NCI-H128 (cell line): ENCODE measurements around the gene TMEM132A.
"Not testable (repeated sequence)": the region's sequence is repeated elsewhere in the genome, so short reads cannot be mapped to it uniquely, and the experiment has no call there.

ENCODE experiments used
- DNase-seq: peaks from one replicate; lab custom pipeline; 2025; ENCODE audit not compliant: unreplicated experiment; lab: John Stamatoyannopoulos, UW

The TMEM132A gene

DNA sequence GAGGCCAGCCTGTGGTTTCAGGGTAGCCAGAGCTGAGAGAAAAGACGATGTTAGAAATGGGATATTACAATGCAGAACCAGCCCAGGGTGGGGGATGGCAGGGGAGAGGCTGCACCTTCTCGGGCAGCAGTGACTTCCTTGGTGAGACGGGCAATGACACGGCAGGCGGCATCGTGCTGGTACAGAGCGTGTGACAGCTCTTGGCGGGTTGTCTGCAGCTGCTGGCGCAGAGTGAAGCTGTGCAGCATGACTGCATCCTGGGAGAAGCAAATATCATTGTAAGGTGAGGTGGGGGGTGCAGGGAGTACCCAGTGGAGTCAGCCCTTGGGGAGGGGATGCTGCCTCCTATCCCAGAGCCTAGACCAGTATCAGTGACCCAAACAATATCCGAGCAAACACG, 21.6 kb upstream of the TMEM132A start:
- no peak for DNase-seq

DNA sequence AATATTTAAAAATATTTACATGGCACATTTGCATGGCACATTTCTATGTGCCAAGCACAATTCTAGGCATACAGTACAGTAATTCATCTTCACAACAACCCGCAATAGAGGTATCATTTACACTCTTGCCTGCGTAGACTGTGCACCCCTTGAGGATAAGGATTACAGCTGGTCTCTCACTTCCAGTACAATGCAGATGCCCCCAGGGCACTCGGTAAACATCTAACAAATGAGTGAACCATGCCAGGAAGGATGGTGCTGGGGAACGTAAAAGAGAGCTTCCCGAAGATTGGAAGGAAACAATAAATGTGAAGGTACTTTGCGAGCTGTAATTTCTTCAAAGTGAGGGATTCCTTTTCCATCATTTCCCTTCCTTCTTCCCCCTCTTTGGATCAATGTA, 19.2 kb upstream of the TMEM132A start:
- no peak for DNase-seq

DNA sequence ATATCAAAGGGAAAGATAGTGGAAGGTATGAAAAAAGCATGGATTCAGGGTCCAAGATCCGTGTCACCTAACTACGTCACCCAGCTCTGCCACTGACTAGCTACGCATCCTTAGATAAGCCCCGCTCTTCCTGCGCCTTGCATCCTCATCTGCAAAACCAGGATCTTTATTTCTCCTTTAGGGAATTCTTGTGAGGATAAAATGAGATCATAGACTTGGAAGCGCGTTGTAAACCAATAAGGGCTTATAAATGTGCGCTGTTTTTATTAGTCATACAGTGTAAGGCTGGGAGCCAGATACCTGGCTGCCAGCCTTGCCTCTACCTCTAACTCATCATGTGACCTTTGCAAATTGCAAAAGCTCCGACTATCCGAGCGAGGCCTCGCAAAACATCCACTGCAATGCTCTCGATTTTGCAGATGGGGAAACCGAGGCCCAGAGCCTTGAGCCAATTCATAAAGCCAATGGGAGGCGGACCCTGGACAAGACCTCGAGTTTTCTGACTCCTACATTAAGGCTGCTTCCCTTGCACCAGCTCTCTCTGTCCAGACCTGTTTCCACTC, 18.6 kb upstream of the TMEM132A start:
- DNase-seq: no peak

DNA sequence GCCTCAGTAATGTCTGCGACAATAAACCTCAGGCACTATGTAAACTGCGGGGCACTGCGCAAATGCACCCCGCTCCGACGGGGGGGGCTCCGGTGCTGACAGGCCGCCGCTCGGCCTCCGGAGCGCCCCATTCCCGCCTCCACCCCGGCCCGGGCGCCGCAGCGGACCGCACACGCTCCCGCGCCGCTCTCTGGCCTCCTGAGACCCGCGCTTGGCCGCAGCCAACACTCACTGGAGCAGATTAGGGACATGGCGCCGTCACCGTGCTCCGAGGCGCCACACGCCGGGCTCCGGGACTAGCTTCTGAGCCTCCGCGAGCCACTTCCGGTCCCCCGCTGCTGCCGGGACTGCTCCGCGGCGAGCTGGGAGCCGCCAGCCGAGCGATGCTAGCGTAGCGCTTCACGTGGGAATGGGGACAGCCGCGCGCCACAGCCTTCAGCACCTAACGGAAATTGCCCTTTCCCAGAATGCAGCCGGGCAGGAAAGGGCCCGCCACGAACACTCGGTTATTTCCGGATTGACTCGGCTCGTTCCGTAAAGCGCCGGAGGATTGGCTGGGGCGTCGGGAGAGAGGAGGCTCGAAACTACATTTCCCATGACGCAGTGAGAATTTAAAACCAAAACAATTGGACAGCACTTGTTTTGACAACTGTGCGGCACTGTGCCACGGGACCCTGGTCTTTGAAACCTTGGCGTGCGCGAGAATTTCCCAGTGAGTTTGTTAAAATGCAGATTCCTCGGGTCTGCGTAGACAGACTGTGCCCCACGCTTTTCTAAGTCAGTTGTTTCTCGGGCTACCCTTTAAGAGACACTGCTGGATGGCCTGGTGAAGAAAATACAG, 17.9 kb upstream of the TMEM132A start, which contains the start of gene PRPF19:
TSS of gene PRPF19 (minus strand) at position 454 of the 841 bp plus-strand sequence. CDS start at position 251, 203 bp downstream.
- peak; percentile 98 for DNase-seq

DNA sequence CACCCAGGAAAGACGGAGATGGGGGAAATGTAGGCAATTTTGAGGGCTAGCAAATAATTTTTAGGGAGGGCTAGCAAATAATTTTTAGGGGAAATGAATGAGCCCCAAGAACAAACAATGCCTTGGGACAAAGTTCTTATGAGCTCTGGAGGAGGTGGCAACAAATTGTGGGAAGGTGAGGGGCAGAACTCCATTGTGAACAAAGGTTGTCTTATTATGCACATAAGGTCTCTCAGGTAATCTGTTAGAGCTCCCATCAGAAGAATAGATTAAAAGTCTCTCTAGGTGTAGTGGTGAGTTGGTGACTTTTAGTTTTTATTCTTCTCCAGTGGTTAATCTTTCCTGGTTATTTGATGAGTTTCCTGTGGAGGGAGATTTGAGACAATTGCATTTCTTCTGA, 15.5 kb upstream of the TMEM132A start:
- DNase-seq: no peak

DNA sequence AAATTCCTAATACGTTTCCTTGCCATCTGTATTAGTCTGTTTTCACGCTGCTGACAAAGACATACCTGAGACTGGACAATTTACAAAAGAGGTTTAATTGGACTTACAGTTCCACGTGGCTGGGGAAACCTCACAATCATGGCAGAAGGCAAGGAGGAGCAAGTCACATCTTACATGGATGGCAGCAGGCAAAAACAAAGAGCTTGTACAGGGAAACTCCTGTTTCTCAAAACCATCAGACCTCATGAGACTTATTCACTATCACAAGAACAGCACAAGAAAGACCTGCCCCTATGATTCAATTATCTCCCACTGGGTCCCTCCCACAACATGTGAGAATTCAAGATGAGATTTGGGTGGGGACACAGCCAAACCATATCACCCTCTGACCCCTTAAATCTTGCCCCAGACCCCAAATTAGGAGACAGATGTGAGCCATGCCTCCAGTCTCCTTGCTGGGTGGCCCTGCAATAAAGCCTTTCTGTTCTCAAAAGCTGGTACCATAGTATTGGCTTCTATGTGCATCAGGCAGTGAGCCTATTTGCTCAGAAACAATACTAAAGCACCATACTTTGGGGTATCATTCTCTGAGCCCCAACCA, 14.5 kb upstream of the TMEM132A start:
- not testable (repeated sequence) for DNase-seq

DNA sequence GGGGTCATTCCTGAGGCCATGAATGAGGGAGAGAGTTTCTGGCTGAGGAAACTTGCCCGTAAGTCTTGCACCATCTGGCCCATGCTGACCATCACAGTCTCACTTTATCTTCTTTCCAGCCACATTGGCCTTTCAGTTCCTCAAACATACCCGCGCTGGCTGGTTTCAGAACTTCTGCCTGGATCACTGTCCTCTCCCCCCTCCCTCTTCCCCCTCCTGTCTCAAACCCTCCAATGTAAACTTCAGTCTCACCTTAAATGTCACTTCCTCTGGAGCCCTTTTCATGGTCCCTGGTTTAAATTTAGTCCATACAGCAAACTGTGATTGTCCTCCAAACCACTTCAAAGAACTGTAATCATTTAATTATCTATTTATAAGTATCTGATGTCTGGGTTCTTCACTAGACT, 14.0 kb upstream of the TMEM132A start:
- no peak for DNase-seq

DNA sequence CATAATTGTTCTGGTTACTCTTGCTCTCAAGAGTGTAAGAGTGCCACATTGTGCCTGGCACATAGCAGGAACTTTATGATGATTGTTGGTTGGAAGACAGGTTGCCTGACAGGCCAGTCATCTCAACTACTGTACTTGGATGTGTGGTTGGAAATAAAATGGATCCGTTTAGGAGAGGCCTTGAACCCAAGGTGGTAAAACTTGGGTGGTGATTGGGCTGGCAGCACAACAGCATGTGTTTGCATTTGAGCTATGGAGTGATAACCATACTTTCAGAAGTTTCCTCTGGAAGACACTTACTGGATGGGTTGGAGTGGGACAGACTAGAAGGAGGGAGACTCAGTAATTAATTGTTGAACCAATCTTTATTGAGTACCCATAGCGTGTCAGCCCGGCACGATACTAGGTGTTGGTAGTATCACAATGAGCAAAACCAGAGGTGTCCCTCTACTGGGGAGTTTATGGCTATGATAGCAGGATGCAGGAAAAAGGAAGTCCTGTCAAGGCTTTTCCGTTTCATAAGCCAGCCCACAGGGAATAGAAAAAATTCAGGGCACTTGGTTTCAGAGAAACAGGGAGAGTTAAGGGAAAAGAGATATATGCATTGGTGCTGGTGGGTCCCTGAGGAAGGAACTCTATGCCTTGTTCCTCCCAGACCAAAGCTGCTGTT, 13.4 kb upstream of the TMEM132A start:
- DNase-seq: no peak

DNA sequence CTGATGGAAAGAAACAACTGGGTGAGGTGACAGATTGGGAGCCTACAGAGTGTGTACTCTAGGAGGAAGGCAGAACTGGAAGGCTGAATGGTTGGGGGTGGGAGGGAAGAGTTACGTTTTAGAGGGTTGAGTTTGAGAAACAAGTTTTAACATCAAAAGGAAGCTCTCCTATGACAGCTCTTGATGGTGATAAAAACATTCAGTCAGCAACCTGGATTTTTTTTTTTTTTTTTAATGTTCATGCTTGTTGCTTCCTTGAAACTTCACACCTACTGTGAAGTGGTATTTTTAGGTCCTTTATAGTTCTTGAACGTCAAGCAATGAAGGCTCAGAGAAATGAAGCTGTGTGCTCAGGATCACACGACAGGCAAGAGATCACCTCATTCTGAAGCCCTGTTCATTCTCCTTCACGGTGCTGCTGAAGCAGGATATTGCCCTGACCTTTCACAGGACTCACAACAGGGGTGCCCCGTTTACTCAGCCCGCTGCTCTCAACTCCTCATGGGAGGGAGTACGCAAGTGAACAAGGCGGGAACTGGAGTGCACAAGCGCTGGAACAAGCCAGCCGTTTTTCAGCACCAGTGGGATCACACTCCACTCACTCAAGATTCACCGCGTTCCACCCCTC, 11.9 kb upstream of the TMEM132A start:
- DNase-seq: no peak

DNA sequence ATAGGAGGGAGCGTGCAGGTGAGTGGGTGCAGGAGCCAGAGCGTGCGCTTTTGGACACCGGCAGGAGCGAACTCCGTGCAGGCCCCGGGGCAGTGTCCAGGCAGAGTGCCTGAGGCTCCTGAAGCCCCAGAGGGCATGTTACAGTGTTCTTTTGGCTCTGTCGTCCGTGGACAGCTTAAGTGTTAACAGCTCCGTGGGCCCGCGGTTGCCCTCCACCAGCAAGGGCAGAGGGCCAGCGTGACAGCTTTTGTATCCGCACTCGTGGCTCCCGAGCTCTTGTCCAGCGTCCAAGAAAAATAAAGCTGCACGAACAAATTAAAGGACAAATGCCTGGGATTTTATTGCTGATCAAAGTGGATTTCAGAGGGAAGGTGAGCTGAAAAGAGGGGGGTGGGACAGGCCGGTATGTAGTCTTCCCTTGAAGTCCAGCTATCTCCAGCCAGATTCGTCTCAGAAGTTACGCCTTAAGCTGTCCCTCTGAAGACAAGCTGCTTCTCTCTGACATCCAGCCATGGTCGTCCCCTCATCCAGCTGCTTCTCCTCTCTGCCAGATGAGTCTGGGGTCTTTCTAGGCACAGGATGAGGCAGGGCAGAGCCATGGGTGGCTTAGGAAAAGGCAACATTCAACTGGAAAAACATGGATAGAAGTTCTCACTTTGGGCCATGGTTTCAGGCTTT, 11.3 kb upstream of the TMEM132A start:
- no peak for DNase-seq

DNA sequence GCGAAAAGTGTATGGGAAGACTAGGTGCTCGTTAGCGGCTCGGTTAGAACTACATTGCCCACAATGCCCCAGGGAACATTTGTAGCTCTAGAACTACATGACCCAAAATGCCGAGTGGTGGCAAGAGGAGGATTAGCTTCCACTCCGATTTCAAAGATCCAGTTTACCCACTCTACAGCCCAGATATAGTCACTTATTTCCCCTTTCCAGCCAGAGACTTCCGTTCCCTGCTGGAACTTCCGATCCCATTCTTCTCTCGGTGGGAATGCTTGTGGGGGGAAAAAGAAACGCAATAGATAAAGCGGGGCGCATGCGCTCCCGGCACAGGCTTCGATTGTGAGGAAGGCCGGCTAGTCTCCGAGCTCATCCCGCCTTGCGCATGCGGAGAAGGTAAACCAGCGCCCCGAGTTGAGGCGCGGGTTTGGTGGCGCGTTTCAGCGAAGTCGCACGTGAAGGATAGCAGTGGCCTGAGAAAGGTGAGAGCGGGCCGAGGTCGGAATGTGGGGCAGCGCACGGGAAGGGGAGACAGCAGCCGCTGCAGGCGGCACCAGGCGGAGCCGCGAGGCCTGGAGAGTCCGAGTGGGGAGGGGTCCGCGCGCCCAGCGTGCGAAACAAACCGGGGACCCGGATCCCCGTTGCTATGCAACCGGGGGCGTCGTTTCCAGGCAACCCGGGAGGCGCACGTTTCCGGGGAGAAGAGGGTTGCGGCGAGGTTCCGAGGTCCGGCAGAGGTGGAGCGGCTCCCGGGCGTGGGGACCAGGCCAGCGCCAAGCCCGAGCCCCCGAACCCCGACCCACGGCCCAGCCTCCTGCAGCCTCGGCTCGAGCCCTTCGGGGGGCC, 10.2 kb upstream of the TMEM132A start, which contains the start of gene TMEM109:
TSS of gene TMEM109 (plus strand) at position 366 of the 840 bp plus-strand sequence. CDS start 5,536 bp downstream, outside the sequence.
- peak; percentile 94 for DNase-seq

DNA sequence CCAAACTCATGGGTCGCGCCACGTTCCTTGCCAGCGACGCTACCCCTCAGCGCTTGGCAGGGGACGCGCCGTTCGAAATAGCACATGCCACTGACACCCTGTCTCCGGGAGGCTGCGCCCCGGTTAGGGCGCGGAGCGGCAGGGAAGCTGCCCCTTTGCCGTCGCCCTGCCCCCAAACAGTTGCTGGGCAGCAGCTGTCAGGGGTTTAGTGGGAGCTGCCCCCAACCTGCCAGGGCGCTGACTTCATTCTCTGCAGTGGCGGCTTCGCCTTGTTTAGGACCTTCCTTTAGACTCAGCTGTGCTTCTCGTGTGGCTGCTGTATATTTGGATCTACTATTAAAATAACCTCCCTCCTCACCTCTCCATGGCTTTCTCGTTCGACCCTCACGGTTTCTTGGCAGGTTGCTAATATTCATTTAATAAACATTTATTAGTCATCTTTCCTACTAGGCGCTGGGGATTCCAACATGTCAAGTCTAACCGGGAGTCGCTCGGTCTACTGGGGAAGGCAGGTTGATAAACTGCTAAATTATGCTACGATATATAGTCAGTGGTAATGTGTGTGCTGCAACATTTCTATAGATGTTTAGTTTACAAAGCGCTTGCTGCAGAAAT, 9.5 kb upstream of the TMEM132A start:
- DNase-seq: no peak

DNA sequence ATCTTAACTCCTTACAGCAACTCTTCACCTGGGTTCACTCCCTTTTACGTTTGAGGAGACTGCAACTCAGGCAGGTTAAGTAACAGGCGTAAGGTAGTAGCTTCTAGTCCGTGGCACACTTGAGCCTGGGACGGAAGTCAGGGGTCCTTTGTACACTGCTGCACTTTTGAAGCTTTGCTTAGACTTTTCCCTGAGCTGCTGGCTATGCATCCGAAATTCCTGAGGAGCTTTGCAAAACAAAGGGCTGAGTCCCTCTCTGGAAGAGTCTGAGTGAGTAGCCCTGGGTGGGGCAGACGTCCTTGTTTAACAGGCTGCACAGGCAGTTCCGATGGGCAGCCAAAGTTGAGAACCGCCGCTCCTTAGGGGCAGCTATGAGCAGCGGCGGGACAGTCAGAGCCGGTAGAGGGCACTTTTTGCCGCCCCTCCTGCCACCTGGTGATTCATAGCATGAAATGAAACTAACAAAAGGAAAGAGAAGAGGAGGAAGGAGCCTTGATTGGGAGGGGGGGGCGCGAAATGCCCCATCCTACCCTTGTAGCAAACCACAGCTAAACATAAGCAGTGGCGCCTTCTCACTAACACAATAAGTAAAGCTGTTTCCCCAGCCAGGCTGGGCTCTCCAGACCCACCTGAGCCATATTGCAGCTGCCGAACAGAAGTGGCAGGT, 8.9 kb upstream of the TMEM132A start:
- DNase-seq: no peak

DNA sequence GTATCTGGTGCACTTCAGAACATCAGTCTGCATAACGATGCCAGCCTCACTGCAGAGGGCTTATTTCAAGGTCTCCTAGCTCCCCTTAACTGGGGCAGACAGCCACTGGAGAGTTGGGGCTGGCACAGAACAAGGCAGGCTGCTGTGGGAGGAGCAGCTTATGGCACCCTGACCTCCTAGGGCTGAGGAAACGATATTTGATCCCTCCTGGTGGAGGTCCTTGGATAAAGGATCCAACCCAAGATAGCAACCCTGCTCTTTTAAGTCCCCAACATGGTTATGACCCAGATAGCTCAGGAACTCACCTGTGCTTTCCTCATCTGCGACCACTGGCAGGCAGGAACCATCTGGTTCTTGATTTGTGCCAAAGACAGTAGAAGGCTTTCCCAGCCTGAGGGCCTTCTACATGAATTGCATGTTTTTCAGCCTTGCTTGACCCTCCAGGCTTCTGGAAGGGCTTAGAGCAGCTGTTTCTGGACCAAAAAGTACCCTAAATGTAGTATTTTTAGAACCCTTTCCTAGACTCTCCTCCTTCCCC, 7.5 kb upstream of the TMEM132A start:
- no peak for DNase-seq

DNA sequence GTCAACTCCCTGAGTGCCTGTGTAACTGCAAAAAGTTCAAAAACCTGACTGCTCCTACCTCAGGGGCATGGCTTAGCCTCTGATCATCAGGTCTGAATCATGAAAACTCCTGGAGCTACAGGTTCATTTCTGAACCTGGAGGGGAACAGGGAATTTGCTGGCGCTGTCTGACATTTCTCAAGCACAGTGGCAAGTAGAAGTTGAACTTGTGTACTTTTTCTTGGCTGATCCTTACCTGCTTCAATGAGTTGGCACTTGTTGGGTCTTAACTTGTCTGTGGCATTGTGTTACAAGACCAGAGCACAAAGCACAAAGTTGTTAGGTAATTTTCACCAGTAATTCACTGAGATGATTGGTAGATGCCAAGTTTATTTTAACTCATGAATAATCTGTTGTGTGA, 7.0 kb upstream of the TMEM132A start:
- no peak for DNase-seq

DNA sequence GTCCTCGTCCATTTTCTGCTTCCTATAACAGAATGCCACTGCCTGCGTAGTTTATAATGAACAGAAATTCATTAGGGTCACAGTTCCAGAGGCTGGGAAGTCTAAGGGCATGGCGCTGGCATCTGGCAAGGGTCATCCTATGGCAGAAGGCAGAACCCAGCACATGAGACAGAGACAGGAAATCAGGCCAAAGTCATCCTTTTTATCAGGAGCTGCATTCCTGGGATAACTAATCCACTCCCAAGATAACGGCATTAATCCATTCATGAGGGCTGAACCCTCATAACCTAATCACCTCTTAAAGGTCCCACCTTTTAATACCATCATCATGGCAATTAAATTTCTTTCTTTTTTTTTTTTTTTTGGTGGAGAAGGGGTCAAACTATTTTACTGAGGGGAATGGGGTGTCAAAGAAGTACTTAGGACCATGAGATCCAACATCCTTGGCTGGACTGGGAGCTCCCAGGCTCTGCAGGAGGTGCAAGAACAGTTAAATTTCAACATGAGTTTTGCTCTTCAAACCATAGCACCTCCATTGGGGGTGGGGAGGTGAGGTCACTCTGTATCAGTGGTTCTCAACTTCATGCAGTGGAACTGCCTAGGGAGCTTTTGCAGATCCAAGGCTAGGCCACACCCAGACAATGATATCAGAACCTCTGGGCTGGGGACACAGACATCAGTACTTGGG, 5.9 kb upstream of the TMEM132A start:
- no peak for DNase-seq

DNA sequence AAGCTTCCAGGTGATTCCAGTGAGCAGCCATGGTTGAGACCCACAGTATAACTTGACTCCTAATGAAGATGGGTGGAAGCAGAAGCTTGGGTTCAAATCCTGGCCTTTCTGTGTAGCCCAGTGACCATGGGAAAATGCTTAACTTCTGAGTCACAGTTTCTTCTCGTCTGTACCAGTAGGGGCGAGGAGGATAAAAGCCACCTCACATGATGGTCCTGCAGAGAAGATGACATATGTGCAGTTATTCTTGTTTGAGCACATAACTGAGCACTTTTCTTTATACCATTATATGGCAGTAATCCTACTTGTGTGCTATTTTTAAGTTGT, 5.4 kb upstream of the TMEM132A start:
- DNase-seq: no peak

DNA sequence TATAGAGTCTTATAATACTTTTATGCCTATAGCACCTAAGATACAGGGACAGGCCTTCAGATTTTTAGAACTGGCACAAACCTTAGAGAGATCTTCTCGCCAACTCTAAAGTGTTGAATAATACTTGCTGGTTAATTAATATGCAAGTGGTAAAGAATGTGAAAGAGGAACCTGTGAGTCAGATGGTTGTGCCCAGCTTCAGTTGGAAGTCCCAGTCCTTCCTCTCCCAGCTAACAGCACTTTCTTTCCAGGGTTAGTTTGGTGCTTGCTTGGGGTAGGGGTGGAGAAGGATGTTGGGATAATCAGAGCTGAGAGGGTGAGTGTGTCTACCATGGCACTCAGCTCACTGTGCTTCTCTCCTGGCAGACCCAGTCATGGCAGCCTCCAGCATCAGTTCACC, 4.9 kb upstream of the TMEM132A start:
- DNase-seq: no peak
